GM10266 (cell line): ENCODE measurements around the gene C10orf95.

Experiments
- DNase-seq: peaks from one replicate; pipeline ENCODE4 v3.0.0; 2012; ENCODE audit errors: extremely low spot score
- TF ChIP-seq, protein P1 (sequence below): IDR thresholded peaks from 2 replicates; pipeline ENCODE4 v1.5.1; 2012; ENCODE audit warnings: mild to moderate bottlenecking, low read depth; ENCODE audit not compliant: control insufficient read depth, insufficient read depth; ENCODE audit errors: missing control alignments

Gene C10orf95

DNA sequence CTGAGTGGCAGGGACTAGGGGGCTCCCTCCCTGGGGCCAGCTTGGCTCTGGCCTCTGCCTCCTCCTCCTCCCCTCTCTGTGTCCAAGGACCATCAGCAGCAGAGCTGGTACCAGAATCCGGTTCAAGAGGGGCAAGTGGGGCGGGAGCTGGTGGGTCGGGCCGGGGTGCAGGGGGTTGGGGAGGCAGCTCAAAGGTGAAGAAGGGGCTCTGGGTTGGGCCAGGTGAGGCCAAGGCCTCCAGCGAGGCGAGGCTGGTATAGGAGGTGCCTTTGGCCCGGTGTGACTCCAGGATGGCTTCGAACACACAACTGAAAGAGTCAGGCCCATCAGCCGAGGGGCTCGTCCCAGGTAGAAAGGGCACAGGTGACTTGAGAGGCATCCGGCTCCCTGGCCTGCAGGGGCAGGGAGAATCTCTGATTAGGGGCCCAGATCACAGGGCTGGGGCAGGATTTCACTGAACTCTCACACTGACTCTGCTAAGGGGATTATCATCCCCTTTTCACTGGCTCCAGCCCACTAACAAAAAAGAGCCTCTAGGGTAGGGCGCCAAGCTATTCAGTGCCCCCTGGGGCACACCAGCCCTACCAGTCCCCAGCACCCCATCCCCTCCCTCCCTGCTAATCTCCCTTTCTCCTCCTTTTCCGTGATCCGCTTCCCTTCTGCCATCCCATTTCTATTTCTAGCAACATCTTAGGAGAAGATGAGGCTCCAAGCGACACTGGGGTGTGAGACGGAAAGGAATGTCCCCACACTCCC lies 37.4 kb downstream of the C10orf95 start:
- TF ChIP-seq, protein P1, sequence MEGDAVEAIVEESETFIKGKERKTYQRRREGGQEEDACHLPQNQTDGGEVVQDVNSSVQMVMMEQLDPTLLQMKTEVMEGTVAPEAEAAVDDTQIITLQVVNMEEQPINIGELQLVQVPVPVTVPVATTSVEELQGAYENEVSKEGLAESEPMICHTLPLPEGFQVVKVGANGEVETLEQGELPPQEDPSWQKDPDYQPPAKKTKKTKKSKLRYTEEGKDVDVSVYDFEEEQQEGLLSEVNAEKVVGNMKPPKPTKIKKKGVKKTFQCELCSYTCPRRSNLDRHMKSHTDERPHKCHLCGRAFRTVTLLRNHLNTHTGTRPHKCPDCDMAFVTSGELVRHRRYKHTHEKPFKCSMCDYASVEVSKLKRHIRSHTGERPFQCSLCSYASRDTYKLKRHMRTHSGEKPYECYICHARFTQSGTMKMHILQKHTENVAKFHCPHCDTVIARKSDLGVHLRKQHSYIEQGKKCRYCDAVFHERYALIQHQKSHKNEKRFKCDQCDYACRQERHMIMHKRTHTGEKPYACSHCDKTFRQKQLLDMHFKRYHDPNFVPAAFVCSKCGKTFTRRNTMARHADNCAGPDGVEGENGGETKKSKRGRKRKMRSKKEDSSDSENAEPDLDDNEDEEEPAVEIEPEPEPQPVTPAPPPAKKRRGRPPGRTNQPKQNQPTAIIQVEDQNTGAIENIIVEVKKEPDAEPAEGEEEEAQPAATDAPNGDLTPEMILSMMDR: no peak
- DNase-seq: no peak

- DNase-seq: peak; percentile 79
- TF ChIP-seq, protein P1: no peak
Observed at GRCh38 chr10:102413053-102413705, 38.2 kb downstream of the C10orf95 start.

DNA sequence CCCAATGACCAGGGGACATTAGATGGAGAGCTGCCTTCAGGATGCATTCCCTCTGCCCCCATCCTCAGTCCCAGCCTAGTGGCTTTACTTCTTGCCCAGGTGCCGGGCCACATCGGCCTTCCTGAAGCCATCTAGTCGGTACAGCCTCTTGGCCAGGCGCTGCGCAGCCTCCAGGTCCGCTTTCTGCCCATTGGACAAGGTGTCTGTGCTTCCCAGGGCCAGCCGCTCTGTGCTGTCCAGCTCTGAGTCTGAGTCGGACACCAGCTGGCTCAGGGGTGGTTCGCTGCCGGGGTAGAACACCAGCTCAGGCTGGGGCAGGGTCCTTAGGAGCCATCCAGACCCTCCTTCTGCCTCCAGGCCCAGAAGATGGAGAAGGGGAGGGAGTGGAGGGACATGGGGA lies 39.0 kb downstream of the C10orf95 start:
- DNase-seq: no peak
- TF ChIP-seq, protein P1: no peak

GRCh38 chr10:102411341-102412255 lies 39.7 kb downstream of the C10orf95 start:
- no peak for DNase-seq
- TF ChIP-seq, protein P1: no peak

DNA sequence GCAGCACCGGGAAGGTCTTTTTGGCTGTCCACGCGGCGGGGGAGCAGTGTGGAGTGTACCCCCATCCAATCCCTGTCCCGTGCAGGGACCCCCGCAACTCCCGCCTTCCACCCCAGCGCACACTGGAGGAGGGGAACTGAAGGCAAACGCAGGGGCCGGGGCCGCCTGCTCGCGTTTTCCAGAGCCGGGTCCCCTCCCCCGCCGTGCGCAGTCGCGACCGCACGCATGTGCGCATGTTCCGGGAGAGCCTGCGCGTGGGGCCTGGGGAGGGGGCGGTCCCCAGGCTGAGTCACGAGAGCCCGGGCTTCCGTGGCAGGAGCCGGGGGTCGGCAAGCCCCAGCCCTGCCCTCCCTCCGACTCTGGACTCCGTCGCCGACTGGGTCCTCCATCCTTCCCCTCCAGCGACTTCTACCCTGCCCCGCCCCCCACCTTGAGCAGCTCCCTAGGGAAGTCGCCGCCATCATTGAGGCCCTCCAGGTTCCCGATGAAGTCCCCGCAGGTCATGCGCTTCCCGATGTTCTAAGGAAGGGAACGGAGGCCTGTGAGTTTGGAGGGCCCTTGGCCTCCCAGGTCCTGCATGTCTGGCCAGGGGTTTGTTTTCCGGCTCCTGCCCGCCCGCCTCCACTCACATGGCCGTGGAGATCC lies 40.8 kb downstream of the C10orf95 start:
- TF ChIP-seq, protein P1: no peak

GRCh38 chr10:102409604-102410428 lies 41.5 kb downstream of the C10orf95 start:
- TF ChIP-seq, protein P1: no peak

More for the DNA sequence above, 40.8 kb downstream of the C10orf95 start:
- DNase-seq: no peak

More at GRCh38 chr10:102409604-102410428, 41.5 kb downstream of the C10orf95 start:
- peak; percentile 34 for DNase-seq
